ENCODE results near the gene POLR3C.

Gene POLR3C

DNA sequence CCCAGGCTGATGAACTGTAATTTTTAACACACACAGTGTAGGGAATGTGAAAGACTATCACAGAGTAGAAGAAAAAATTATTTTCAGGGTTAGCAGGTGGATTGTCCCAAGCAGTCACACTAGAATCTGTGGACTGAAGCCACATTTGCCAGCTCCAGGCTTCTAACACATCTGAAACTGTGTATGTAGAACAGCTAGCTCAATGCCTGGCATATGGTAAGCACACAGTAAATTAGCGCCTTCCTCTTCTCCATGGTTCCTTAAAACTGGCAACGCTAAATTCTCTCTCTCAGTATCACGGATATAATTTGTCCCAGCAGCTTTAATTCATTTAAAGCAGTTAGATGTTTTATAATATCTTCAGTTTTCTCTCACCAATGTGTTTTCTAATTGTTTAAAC, 19.0 kb downstream of the POLR3C start:
- Mint-ChIP-seq H3K4me1 (peaks cover 0 to 7% of the 10 kb centered on the region in 2 donors), H3K9me3 (no peaks in the 10 kb centered on the region), H3K36me3 (peaks cover 17 to 38% of the 10 kb centered on the region in 2 donors), H3K4me3 (no peak overlapping the region), H3K27ac (no peak overlapping the region), H3K27me3 (no peaks in the 10 kb centered on the region)
- ATAC-seq (replicated peaks) (no peak), DNase-seq (no peak)

DNA sequence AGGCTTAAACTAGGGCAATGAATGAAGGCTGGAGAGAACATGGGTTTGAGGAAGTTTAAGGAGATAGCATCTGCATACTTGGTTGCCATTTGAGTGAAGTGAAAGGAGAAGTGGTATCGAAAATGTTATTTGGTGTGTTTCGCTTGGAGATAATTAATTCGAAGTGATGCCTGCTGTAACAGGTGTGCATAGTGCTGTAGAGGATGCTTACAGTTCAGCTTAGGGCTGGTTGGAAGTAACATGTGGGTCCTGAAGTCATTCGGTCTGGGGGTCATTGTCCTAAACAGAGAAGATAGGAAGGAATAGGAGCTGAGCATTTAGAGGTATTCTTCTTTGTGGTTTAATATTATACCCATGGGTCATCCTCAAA, 21.1 kb downstream of the POLR3C start:
- ATAC-seq (replicated peaks): peak; percentile 94
- no peaks in the 10 kb centered on the region for H3K27me3 Mint-ChIP-seq
- no peak for DNase-seq
- no peak overlapping the region for H3K27ac Mint-ChIP-seq
- no peak overlapping the region for H3K4me3 Mint-ChIP-seq
- peaks cover 28 to 42% of the 10 kb centered on the region in 2 donors for H3K36me3 Mint-ChIP-seq
- H3K9me3 Mint-ChIP-seq: no peaks in the 10 kb centered on the region
- peaks cover 0 to 7% of the 10 kb centered on the region in 2 donors for H3K4me1 Mint-ChIP-seq

DNA sequence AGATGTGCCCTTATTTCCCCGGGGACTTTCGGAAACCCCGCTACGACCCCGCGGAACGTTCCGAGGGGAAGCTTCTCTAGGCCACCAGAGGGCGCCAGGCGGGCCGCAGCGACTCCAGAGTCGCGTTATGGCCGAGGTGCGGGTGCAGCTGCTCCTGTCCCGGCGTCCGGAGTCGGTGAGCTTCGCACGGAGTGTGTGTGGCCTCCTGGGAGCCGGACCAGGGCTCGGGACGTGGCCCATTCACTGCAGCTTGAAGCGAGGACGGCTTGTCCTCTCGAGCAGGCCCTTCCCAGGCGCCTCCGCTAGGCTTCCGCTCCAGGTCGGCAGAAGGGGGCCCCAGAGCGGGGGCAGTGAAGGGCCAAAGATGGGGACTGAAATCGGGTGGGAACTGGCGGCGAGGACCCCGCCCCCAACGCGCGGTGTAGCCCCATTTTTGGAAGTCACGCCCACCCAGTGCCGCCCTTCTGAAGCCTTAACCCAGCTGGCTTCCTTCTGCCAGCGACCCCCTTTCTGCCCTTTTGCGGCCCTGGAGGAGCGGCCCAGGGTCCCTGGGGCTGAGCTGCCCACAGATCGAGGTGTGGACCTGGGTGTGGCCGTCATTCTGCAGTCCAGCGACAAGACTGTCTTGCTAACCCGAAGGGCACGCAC, 21.6 kb downstream of the POLR3C start, which contains the start of gene NUDT17:
TSS of gene NUDT17 (plus strand) at position 117 of the 648 bp plus-strand sequence. CDS start at position 128, 11 bp downstream.
- ATAC-seq (replicated peaks) (peak; percentile 76 to 81), DNase-seq (peak; percentile 69)
- Mint-ChIP-seq H3K9me3 (no peaks in the 10 kb centered on the region), H3K27me3 (no peaks in the 10 kb centered on the region), H3K4me1 (peaks cover 0 to 7% of the 10 kb centered on the region in 2 donors), H3K36me3 (peaks cover 31 to 45% of the 10 kb centered on the region in 2 donors), H3K27ac (no peak within 1 kb of the TSS), H3K4me3 (no peak within 1 kb of the TSS)

DNA sequence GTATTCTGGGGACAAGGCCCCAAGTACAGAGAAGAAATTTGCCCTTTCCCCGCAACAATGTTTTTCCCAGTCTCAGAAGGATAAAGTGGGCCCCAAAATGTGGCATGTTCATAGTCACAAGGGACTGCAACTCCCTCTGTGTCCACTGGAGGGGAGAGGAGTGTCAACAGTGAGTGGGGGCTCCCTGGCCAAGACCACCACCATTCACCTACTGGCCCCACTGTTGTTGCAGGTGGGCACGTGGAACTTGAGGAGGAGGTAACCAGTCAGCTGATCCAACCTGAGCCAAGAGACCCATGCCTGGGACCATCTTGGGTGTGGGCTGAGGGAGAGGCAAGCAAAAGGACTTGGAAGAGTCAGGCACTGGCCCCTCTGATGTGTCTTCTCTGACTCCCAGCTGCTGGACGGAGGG, 22.2 kb downstream of the POLR3C start:
- Mint-ChIP-seq H3K27ac (no peak overlapping the region), H3K9me3 (no peaks in the 10 kb centered on the region), H3K4me3 (no peak overlapping the region), H3K36me3 (peaks cover 36 to 44% of the 10 kb centered on the region in 2 donors), H3K4me1 (peaks cover 0 to 7% of the 10 kb centered on the region in 2 donors), H3K27me3 (no peaks in the 10 kb centered on the region)
- ATAC-seq (replicated peaks) (no peak), DNase-seq (no peak)

GRCh38 chr1:145847827-145848226, 23.8 kb downstream of the POLR3C start:
- no peak overlapping the region for H3K27ac Mint-ChIP-seq
- DNase-seq (no peak), ATAC-seq (replicated peaks) (no peak)
- H3K4me3 Mint-ChIP-seq: no peak overlapping the region
- peaks cover 0 to 7% of the 10 kb centered on the region in 2 donors for H3K4me1 Mint-ChIP-seq
- H3K27me3 Mint-ChIP-seq: no peaks in the 10 kb centered on the region
- no peaks in the 10 kb centered on the region for H3K9me3 Mint-ChIP-seq
- H3K36me3 Mint-ChIP-seq: peaks cover 38 to 39% of the 10 kb centered on the region in 2 donors

DNA sequence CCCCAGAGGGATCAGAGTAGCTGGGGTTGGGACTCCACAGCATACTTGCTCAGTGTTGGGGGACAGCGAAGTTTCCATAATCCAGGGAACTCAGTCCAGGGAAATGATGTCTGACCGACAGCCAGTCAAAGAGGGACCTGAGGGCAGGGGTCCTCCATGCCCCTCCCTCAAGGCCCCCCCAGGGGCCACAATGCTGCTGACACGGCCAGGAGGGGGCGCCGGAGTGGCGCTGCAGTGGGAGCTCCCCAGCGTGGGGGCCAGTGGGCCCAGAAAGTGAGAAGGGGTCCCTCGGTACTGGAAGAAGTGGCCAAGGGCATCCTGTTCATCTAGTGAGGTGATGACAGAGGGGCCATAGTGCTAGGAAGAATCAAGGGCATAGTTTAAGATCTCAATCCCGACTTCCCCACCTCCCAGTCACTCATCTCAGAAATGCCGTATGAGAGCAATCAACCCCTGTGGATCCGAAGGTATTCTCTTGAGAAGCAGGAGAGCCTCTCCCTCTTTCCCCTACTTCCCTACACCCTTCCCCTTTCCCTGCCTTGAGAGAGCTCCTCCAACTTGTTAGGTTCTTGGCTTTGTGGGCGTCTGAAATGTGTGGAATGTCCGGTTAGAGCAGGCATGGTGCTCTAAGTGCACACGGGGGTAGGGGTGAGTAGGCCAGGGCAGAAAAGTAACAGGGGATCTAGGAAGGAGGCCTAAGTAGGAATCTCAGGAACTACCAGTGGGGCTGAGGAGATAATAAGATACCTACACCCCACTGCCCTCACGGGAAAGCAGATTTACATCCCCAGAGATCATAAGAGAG, 25.6 kb downstream of the POLR3C start:
- peaks cover 52% of the 10 kb centered on the region in 2 donors for H3K36me3 Mint-ChIP-seq

DNA sequence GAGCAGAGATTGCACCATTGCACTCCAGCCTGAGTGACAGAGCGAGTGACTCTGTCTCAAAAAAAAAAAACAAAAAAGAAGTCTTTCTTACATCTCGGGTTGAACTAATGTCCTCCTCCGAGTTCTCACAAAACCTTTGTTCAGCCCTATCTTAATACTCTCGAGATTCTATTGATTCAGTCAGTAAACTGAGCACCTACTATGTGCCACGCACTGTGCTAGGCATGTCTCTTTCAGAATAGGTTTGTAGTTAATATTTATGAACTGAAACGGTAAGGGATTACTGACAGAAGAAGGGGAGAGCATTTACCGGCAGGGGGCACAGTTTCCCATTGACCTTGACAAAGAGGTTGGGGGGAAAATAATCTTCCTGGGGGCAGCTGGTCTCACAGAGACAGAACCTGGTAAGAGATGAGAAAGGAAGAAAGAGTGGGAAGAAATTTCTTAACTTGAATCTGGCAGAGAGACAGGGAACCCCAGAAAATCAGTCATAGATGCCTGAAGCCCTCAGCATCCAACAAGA, 31.5 kb downstream of the POLR3C start:
- no peak for ATAC-seq (replicated peaks)
- peaks cover 6 to 18% of the 10 kb centered on the region in 2 donors for H3K4me1 Mint-ChIP-seq
- H3K36me3 Mint-ChIP-seq: peaks cover 44 to 46% of the 10 kb centered on the region in 2 donors
- no peaks in the 10 kb centered on the region for H3K9me3 Mint-ChIP-seq
- H3K27me3 Mint-ChIP-seq: no peaks in the 10 kb centered on the region
- H3K27ac Mint-ChIP-seq: no peak overlapping the region
- H3K4me3 Mint-ChIP-seq: no peak overlapping the region
- no peak for DNase-seq

More for the DNA sequence above, 25.6 kb downstream of the POLR3C start:
- Mint-ChIP-seq H3K4me3 (no peak overlapping the region), H3K4me1 (peaks cover 0 to 7% of the 10 kb centered on the region in 2 donors), H3K27ac (no peak overlapping the region), H3K9me3 (no peaks in the 10 kb centered on the region), H3K27me3 (no peaks in the 10 kb centered on the region)
- DNase-seq (no peak), ATAC-seq (replicated peaks) (no peak)

DNA sequence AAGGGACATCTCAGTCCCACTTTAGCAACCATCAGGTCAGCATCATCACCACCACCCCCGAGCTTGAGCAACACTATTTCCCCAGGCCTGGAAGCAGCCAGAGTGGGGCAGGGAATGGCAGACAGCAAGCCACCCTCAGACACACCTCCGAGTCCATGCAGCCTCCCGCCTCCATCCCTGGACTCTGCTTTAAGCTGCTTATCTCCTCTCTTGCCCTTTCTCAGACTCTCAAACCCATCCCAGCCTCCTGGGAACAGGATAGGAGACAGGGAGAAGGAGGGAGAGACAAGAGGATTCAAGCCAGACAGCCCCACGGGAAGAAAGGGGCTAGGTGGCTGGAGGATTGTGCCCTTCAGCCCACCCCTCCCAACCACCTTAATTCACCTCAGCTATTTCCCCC, 33.2 kb downstream of the POLR3C start:
- DNase-seq: no peak
- Mint-ChIP-seq H3K4me1 (peaks cover 6 to 18% of the 10 kb centered on the region in 2 donors), H3K27ac (no peak overlapping the region), H3K9me3 (no peaks in the 10 kb centered on the region), H3K4me3 (no peak overlapping the region), H3K27me3 (peaks cover 5 to 6% of the 10 kb centered on the region in 2 donors), H3K36me3 (peaks cover 32 to 36% of the 10 kb centered on the region in 2 donors)
- no peak for ATAC-seq (replicated peaks)

GRCh38 chr1:145858238-145858900, 34.4 kb downstream of the POLR3C start:
- Mint-ChIP-seq H3K27me3 (peaks cover 5 to 6% of the 10 kb centered on the region in 2 donors), H3K27ac (peak overlapping the region; percentile 93), H3K36me3 (peaks cover 26 to 30% of the 10 kb centered on the region in 2 donors), H3K9me3 (no peaks in the 10 kb centered on the region), H3K4me1 (peaks cover 6 to 18% of the 10 kb centered on the region in 2 donors), H3K4me3 (peak overlapping the region; percentile 96 to 98)
- peak; percentile 30 to 44 for ATAC-seq (replicated peaks)
- DNase-seq: peak; percentile 19

- Mint-ChIP-seq H3K36me3 (peaks cover 20 to 25% of the 10 kb centered on the region in 2 donors), H3K9me3 (no peaks in the 10 kb centered on the region), H3K27me3 (peaks cover 6 to 8% of the 10 kb centered on the region in 2 donors), H3K4me1 (peaks cover 6 to 18% of the 10 kb centered on the region in 2 donors), H3K27ac (peak within 1 kb of the TSS; percentile 93), H3K4me3 (peak within 1 kb of the TSS; percentile 96 to 98)
- DNase-seq (peak; percentile 91), ATAC-seq (replicated peaks) (peak; percentile 92 to 93)
These were observed 35.0 kb downstream of the POLR3C start, which contains the start of gene PIAS3 for GRCh38 chr1:145858901-145859490. Gene PIAS3 (minus strand): TSS chr1:145859081. CDS start chr1:145858990, 91 bp downstream.

GRCh38 chr1:145859491-145860023, 35.6 kb downstream of the POLR3C start:
- peak overlapping the region; percentile 96 to 98 for H3K4me3 Mint-ChIP-seq
- peak overlapping the region; percentile 93 for H3K27ac Mint-ChIP-seq
- H3K4me1 Mint-ChIP-seq: peaks cover 6 to 18% of the 10 kb centered on the region in 2 donors
- H3K36me3 Mint-ChIP-seq: peaks cover 16 to 20% of the 10 kb centered on the region in 2 donors
- DNase-seq: peak; percentile 78
- ATAC-seq (replicated peaks): peak; percentile 73 to 75
- no peaks in the 10 kb centered on the region for H3K9me3 Mint-ChIP-seq
- peaks cover 6 to 8% of the 10 kb centered on the region in 2 donors for H3K27me3 Mint-ChIP-seq

GRCh38 chr1:145863282-145864018, 39.5 kb downstream of the POLR3C start:
- no peak overlapping the region for H3K4me3 Mint-ChIP-seq

GRCh38 chr1:145868232-145868631, 44.2 kb downstream of the POLR3C start:
- Mint-ChIP-seq H3K27me3 (peaks cover 22 to 24% of the 10 kb centered on the region in 2 donors), H3K4me1 (peaks cover 13 to 20% of the 10 kb centered on the region in 2 donors)
- DNase-seq: no peak

More at GRCh38 chr1:145863282-145864018, 39.5 kb downstream of the POLR3C start:
- Mint-ChIP-seq H3K27me3 (peaks cover 16 to 19% of the 10 kb centered on the region in 2 donors), H3K36me3 (no peaks in the 10 kb centered on the region), H3K27ac (no peak overlapping the region), H3K4me1 (peaks cover under 1 to 2% of the 10 kb centered on the region in 2 donors), H3K9me3 (no peaks in the 10 kb centered on the region)
- ATAC-seq (replicated peaks) (no peak), DNase-seq (no peak)

More at GRCh38 chr1:145868232-145868631, 44.2 kb downstream of the POLR3C start:
- Mint-ChIP-seq H3K9me3 (no peaks in the 10 kb centered on the region), H3K36me3 (no peaks in the 10 kb centered on the region), H3K4me3 (no peak overlapping the region), H3K27ac (no peak overlapping the region)
- no peak for ATAC-seq (replicated peaks)

Measured in stimulated activated naive B cell treated with anti-CD40 and anti-IgM and Interleukin-4, amounts not matched to agents 10 μg/mL and 1 μg/mL and 100 μg/mL, for 72 hours (primary cell).